HG02798 (cell line): Measurements from ENCODE around the gene CDK11B.

Source experiments
- ATAC-seq: cut with Tn5 transposase; IDR thresholded peaks from one replicate; pipeline ENCODE4 v1.9.1; 2021; ENCODE audit warnings: mild to moderate bottlenecking; ENCODE audit not compliant: unreplicated experiment, poor library complexity

CDK11B gene

GRCh38 chr1:1628754-1629429, 29.9 kb downstream of the CDK11B start:
- ATAC-seq = no peak

- ATAC-seq = no peak
Measured at GRCh38 chr1:1627829-1628753, 30.7 kb downstream of the CDK11B start.

DNA sequence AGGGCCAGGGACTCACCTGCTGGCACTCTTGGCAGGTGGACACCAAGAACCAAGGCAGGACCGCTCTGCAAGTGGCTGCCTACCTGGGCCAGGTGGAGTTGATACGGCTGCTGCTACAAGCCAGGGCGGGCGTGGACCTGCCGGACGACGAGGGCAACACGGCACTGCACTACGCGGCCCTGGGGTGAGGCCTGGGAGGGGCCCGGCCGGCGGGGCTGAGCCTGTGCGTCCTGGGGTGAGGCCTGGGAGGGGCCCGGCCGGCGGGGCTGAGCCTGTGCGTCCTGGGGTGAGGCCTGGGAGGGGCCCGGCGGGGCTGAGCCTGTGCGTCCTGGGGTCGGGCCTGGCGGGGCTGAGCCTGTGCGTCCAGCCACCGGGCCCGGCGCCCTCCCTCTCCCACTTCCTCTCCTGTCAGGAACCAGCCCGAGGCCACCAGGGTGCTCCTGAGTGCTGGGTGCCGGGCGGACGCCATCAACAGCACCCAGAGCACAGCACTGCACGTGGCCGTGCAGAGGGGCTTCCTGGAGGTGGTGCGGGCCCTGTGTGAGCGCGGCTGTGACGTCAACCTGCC, 31.5 kb downstream of the CDK11B start:
- ATAC-seq = no peak

DNA sequence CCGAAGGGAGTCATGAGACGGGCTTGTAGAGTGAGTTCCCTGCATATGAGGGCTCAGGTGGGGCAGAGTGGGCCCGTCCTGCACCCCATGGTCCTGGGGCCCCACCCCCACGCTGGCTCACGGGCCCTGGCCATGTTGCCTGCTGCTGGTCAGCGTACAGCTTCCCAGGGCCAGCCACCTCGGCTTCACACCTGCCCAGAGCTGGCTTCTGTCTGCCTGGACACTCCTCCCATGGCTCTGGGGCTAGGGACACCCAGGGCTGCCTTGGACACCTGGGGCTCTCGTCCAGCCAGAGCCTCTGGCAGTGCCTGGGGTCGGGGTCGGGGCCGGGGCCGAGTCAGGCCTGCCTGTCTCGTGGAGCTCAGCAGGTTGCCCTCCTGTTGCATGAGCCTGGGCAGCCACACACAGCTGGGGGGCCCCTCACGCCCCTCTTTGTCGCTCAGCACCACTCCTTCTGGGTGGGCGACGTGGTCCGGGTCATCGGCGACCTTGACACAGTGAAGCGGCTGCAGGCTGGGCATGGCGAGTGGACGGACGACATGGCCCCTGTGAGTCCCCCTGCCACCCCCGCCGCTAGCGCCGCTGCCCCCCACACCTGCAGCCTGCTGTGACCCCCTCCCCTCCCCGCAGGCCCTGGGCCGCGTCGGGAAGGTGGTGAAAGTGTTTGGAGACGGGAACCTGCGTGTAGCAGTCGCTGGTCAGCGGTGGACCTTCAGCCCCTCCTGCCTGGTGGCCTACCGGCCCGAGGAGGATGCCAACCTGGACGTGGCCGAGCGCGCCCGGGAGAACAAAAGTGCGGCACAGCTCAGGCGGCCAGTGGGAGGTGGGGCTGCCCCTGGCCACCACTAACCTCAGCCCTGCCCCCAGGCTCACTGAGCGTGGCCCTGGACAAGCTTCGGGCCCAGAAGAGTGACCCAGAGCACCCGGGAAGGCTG, 32.3 kb downstream of the CDK11B start:
- ATAC-seq = no peak

DNA sequence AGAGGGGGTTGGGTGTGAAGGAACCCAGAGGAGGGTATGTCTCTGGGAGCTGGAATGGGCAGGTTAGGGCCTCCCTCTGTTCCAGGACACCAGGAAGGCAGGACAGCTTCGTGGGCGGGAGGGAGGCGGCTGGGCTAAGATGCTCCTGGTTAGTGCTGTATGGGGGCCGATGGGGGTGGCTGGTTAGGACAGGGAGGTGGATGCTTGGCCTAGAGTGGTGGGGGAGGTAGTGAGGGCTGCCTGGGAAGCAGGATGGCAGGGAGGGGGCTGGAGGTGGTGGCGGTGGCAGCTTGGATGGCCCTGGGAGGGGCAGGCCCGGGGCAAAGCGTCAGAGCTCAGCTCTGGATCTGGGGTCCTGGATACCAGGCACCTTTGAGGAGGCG, 33.0 kb downstream of the CDK11B start:
- ATAC-seq = no peak

- ATAC-seq = no peak
Measured at GRCh38 chr1:1625404-1625775, 33.4 kb downstream of the CDK11B start.

GRCh38 chr1:1624443-1625403, 34.1 kb downstream of the CDK11B start:
- ATAC-seq = no peak

GRCh38 chr1:1623631-1624442, 35.0 kb downstream of the CDK11B start:
- ATAC-seq = no peak

- no peak for ATAC-seq
Measured at GRCh38 chr1:1623181-1623630, 35.6 kb downstream of the CDK11B start.

GRCh38 chr1:1622788-1623094, 36.1 kb downstream of the CDK11B start:
- ATAC-seq = no peak

DNA sequence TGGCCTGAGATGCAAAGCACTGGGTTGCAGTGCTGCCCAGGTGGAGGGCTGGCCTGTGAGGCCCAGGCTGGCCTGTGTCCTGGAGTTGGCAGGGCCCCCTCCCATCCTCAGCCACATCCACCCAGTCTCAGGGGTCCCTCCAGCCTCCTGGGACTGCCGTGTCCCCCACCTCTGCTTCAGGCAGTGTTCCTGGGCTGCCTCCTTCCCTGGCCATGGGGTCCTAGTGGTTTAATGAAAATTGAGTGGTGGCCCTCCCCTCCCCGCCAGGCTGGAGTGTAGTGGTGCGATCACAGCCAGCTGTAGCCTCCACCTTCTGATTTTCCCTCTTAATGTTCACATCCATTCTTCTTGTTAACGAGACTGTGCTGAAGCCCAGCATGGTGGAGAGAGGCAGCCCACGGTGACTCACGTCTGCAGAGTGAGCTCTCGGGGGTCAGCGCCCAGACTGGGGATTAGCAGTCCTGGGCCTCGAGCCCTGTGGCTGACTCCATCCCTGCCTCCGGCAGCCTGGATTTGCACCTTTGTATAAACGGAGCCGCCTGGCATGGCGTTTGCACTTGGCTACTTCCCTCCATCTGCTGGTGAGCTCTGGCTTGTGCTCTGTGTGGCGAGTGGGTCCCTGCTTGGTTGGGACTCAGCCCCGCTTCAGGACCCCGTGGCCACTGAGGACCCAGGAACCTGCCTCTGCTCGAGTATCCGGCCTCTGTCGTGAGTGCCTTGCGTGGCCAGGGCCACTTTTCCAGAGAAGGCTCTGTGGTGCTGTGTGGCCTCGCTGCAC, 36.6 kb downstream of the CDK11B start:
- ATAC-seq = no peak

DNA sequence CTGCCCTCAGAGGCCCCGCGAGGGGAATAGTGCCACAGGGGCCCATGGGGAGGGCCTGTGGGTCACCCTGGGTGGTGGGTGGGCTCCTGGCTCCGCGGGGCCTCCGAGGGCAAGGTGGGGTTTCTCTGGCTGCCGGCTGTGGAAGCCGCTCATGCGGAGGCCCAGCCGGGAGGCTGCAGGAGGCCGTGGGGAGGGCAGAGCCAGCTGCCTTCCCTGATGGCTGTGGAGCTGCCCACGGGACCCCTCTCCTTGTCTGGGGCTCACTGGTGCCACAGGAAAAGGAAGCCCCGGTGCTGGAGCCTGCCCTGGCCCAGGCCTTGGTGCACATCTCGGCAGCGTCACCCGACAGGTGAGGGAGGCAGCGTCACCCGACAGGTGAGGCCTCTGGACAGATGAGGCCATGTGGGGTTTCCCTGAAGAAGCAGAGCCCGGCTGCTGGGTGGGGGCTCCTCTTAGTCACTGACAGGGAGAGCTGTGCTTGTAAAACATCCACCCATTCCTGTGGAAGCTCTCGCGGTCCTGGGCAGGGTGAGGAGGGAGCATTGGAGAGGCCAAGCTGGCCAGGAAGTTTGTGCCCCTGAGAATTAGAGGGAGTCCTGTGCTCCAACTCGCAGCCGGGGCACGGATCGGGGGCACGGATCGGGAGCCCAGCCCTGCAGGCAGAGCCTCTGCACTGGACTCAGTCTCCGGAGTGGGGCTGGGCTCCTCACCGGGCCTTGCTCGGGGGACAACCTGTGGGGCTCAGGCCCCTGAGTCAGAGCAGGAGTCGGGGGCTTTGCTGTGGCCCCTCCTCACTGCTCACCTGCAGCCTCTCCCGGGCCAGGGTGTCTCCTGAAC, 37.4 kb downstream of the CDK11B start:
- ATAC-seq = no peak

DNA sequence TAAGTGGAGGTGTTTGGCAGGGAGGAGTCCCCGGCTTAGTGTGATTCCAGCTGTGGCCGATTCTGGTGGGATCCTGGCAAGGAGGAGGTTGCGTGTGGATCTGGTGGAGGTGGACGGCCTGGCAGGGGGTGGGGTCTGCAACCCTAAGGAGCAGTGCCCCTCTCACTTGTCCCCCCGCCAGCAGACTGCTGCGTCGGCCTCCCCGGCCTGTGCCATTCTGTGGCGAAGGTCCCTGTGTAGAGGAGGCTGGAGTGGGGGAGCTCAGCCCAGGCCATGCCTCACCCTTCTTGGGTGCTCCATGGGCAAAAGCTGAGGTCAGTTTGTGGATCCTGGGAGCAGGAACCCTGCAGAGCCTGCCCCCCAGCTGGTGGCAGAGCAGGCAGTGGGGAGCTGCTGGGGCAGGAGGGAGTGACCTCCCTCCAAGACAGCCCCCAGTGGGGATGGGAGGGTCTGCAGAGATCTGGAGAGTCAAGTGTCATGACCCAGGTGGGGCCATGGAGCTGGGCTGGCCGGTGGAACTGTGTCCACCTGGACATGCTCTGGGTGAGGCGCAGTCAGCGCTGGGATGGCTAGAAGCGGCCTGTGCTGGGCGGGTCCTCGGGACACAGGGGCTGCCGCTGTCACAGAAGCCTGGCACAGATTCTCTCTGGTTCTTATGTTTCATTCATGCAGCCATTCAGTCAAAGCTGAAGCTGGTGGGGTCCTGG, 38.2 kb downstream of the CDK11B start:
- ATAC-seq = no peak

DNA sequence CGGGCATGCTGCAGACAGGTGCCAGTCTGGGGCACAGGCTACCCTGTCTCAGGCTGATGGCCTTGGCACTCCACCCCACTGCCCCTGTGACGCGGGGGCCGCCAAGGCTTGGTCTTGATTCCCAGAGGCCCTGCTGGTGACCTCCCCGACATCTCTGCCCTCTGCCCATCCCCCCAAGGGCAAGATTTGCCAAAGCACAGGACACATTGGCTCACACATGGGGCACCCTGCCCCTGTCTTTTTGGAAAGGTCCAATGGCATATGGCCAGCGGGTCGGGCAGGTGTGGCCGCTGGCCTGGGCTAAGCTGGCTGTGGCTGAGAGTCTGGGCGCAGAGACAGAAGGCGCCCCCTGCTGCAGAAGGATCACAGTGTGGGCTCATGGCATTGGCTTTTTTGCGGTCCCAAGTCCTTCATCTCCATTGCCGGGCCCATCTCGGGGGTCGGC, 38.9 kb downstream of the CDK11B start:
- no peak for ATAC-seq

DNA sequence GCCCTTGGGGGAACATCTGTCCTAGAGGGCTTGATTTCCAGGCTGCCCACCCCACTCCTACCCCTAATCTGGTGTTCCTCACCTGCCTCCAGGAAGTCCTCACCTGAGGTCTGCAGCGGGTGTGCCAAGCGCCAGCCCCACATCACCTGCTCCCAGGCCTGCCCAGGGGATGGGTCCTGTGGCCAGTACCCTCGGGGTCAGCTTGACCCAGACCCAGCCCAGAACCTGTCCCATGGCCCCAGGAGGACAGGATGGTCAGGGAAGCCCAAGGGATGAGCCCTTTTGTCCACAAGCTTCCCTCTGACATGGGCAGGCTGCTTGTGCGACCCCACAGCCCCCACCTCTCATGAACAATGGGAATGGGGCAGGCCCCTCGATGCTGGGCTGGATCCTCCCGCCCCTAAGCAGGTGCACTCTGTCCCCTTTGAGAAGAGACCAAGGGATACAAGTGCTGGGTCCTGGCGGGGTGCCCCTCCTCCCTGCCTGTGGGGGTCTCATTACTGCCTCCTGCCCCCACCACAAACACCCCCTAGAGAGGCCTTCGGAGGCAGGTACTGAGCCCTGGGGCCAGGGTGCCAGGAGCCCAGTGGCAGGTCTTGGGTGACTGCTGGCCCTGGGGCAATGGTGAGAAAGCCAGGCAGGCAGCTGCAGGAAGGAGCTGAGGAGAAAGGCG, 40.3 kb downstream of the CDK11B start:
- ATAC-seq = no peak

- ATAC-seq = no peak
Measured at GRCh38 chr1:1617925-1618324, 40.9 kb downstream of the CDK11B start.
